GM12878 (cell line): ENCODE data around the gene TYW1.

Source experiments
- CHD1 ChIP-seq: IDR thresholded peaks from 2 replicates; pipeline ENCODE4 v1.6.1; 2012; ENCODE audit warnings: low read depth, low read length, improper control_type of control experiment
- CTCF ChIP-seq, 3 experiments: IDR thresholded peaks in 2 of 3; conservative IDR thresholded peaks in 1 of 3; 2 replicates each; pipeline ENCODE4 v1.5.1; 2011; ENCODE audit warnings: low read depth in 3 of 3, low read length in 3 of 3, mild to moderate bottlenecking in 3 of 3, control low read depth in 2 of 3, moderate library complexity in 2 of 3, inconsistent platforms in 1 of 3, mixed read lengths in 1 of 3; ENCODE audit not compliant: control insufficient read depth in 2 of 3, insufficient read depth in 1 of 3; ENCODE audit errors: extremely low read depth in 1 of 3
- JUNB ChIP-seq: IDR thresholded peaks from 2 replicates; pipeline ENCODE4 v1.6.1; 2016; ENCODE audit warnings: antibody characterized with exemption, mild to moderate bottlenecking
- POLR2AphosphoS5 ChIP-seq: IDR thresholded peaks from 2 replicates; pipeline ENCODE4 v1.6.1; 2011; ENCODE audit warnings: mild to moderate bottlenecking, low read length, inconsistent platforms
- RFX5 ChIP-seq: IDR thresholded peaks from 2 replicates; pipeline ENCODE4 v1.6.1; 2011; ENCODE audit warnings: low read depth, low read length, improper control_type of control experiment
- TAF1 ChIP-seq: IDR thresholded peaks from 2 replicates; pipeline ENCODE4 v1.6.1; 2011; ENCODE audit warnings: mild to moderate bottlenecking, low read depth, low read length, borderline replicate concordance
- YY1 ChIP-seq: IDR thresholded peaks from 2 replicates; pipeline ENCODE4 v1.6.1; 2011; ENCODE audit warnings: low read depth, mild to moderate bottlenecking, low read length
- ZZZ3 ChIP-seq: IDR thresholded peaks from 2 replicates; pipeline ENCODE4 v1.6.1; 2011; ENCODE audit warnings: low read depth; ENCODE audit not compliant: control insufficient read depth, insufficient read length

- TF ChIP-seq CTCF (IDR thresholded peaks at IDR 0.05 in 2 of 3, conservative IDR thresholded peaks at IDR 0.05 in 1 of 3; ENCODE audit: control insufficient read depth in 2 of 3, extremely low read depth in 1 of 3, insufficient read depth in 1 of 3, low read depth in 3 of 3, low read length in 3 of 3) (no peak), YY1 (no peak), JUNB (no peak), POLR2AphosphoS5 (no peak), RFX5 (no peak), TAF1 (no peak), ZZZ3 (no peak), CHD1 (no peak)
These were observed 35.5 kb upstream of the TYW1 start for GRCh38 chr7:66961096-66961495.
